ENCODE measurements around the gene MEGF6.

DNA sequence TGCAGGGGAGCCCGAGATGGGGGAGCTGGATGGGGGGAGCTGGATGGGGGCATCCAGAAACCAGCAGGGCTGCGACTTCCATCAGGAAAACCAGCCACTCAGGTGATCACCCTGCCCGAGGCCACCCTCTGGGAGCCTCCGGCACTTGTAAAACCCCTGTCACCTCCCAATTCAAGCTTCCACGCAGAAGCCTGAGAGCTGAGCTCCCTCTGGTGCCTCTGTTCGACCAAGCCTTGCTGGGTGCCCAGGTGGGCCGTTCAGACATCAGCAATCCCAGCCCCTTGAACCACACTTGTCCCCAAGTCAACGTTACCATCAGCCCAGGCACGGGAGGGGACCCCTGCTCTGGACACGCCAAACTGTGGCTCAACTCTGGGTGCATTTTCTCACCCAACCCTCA lies 59.6 kb downstream of the MEGF6 start:
- TF ChIP-seq, protein P1, sequence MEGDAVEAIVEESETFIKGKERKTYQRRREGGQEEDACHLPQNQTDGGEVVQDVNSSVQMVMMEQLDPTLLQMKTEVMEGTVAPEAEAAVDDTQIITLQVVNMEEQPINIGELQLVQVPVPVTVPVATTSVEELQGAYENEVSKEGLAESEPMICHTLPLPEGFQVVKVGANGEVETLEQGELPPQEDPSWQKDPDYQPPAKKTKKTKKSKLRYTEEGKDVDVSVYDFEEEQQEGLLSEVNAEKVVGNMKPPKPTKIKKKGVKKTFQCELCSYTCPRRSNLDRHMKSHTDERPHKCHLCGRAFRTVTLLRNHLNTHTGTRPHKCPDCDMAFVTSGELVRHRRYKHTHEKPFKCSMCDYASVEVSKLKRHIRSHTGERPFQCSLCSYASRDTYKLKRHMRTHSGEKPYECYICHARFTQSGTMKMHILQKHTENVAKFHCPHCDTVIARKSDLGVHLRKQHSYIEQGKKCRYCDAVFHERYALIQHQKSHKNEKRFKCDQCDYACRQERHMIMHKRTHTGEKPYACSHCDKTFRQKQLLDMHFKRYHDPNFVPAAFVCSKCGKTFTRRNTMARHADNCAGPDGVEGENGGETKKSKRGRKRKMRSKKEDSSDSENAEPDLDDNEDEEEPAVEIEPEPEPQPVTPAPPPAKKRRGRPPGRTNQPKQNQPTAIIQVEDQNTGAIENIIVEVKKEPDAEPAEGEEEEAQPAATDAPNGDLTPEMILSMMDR (IDR thresholded peaks at IDR 0.05; ENCODE audit: insufficient read depth, low read length) = no peak
- no peak for TF ChIP-seq POLR2AphosphoS5 (IDR thresholded peaks at IDR 0.05; ENCODE audit: low read depth)
